Loucy (cell line): ENCODE data around the gene WDR49.

Experiments used
- H2AFZ ChIP-seq: fragments of 200-600 bp; sonication (generic); 2 replicates; pipeline ENCODE4 v1.6.0; 2016; ENCODE audit warnings: antibody characterized with exemption, mild to moderate bottlenecking, low read length, moderate library complexity
- H3F3A ChIP-seq: fragments of 200-600 bp; 2 replicates; pipeline ENCODE4 v1.6.0; 2016; ENCODE audit warnings: antibody characterized with exemption, low read depth, mild to moderate bottlenecking
- H3K27me3 ChIP-seq: fragments of 200-600 bp; sonication (generic); 2 replicates; pipeline ENCODE4 v1.6.1; 2014; ENCODE audit warnings: low read length, mild to moderate bottlenecking; ENCODE audit not compliant: insufficient read depth, poor library complexity, severe bottlenecking
- H3K36me3 ChIP-seq: fragments of 200-600 bp; sonication (generic); 2 replicates; pipeline ENCODE4 v1.6.1; 2016; ENCODE audit warnings: low read length; ENCODE audit not compliant: insufficient read depth
- H3K4me1 ChIP-seq: fragments of 200-600 bp; sonication (generic); 2 replicates; pipeline ENCODE4 v1.5.1; 2014; ENCODE audit warnings: low read length, mild to moderate bottlenecking; ENCODE audit not compliant: insufficient read depth, poor library complexity, severe bottlenecking
- H3K4me2 ChIP-seq: fragments of 200-600 bp; sonication (generic); 2 replicates; pipeline ENCODE4 v1.6.0; 2014; ENCODE audit warnings: antibody characterized with exemption, low read length, low read depth, mild to moderate bottlenecking; ENCODE audit not compliant: poor library complexity, severe bottlenecking
- H3K4me3 ChIP-seq: fragments of 200-600 bp; sonication (generic); 2 replicates; pipeline ENCODE4 v1.5.1; 2014; ENCODE audit warnings: low read length, mild to moderate bottlenecking, mixed read lengths; ENCODE audit not compliant: poor library complexity, severe bottlenecking
- H3K79me2 ChIP-seq: fragments of 200-600 bp; sonication (generic); 2 replicates; pipeline ENCODE4 v1.6.1; 2014; ENCODE audit warnings: low read length; ENCODE audit not compliant: insufficient read depth
- H3K9ac ChIP-seq: fragments of 200-600 bp; sonication (generic); 2 replicates; pipeline ENCODE4 v1.6.0; 2014; ENCODE audit warnings: mild to moderate bottlenecking, low read depth, low read length, moderate library complexity; ENCODE audit not compliant: poor library complexity, severe bottlenecking
- H3K9me2 ChIP-seq: fragments of 200-600 bp; sonication (generic); replicated peaks from 2 replicates; pipeline ENCODE4 v1.6.1; 2016; ENCODE audit warnings: low read depth, low read length, mixed read lengths
- H3K9me3 ChIP-seq: fragments of 200-600 bp; sonication (generic); 2 replicates; pipeline ENCODE4 v1.6.1; 2014; ENCODE audit warnings: mild to moderate bottlenecking, antibody characterized with exemption, low read length, low read depth; ENCODE audit not compliant: insufficient read depth
- H4K20me1 ChIP-seq: fragments of 200-600 bp; sonication (generic); 2 replicates; pipeline ENCODE4 v1.6.0; 2014; ENCODE audit warnings: antibody characterized with exemption, low read length, mild to moderate bottlenecking; ENCODE audit not compliant: insufficient read depth, poor library complexity, severe bottlenecking
- EZH2phosphoT487 ChIP-seq: fragments of 200-600 bp; IDR thresholded peaks from 2 replicates; pipeline ENCODE4 v1.6.1; 2018; ENCODE audit warnings: antibody characterized with exemption, mild to moderate bottlenecking, moderate library complexity, borderline replicate concordance
- TF ChIP-seq, protein P1 (sequence below): fragments of 200-600 bp; sonication (generic); conservative IDR thresholded peaks from 2 replicates; pipeline ENCODE4 v1.5.1; 2014; ENCODE audit warnings: mild to moderate bottlenecking, antibody characterized with exemption, low read length

WDR49 gene

DNA sequence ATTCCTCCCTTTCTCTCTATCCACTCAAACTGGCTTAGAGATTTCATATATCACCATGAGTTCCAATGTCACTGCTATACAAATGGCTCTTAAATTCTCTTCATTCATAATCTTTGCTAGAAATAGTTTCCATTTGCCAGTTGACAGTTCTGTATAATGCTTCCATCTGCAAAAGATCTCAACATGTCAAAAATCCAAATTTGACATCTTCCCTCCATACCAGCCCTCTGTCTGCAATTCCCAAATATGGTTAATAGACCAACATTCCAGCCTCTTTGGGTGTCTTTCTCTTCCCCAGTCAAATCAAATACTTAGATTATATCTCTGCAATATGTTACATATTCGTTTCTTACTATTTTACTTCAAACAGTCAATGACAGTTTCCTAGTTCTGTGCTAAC, 115.7 kb downstream of the WDR49 start:
- H3K79me2 ChIP-seq = no peaks in the 10 kb centered on the region
- no peaks in the 10 kb centered on the region for H3K9me3 ChIP-seq
- H3K4me2 ChIP-seq = no peak overlapping the region
- no peak overlapping the region for H3K9ac ChIP-seq
- no peaks in the 10 kb centered on the region for H4K20me1 ChIP-seq
- no peaks in the 10 kb centered on the region for H3K36me3 ChIP-seq
- H3K27me3 ChIP-seq = no peaks in the 10 kb centered on the region
- no peak for TF ChIP-seq EZH2phosphoT487
- TF ChIP-seq, protein P1, sequence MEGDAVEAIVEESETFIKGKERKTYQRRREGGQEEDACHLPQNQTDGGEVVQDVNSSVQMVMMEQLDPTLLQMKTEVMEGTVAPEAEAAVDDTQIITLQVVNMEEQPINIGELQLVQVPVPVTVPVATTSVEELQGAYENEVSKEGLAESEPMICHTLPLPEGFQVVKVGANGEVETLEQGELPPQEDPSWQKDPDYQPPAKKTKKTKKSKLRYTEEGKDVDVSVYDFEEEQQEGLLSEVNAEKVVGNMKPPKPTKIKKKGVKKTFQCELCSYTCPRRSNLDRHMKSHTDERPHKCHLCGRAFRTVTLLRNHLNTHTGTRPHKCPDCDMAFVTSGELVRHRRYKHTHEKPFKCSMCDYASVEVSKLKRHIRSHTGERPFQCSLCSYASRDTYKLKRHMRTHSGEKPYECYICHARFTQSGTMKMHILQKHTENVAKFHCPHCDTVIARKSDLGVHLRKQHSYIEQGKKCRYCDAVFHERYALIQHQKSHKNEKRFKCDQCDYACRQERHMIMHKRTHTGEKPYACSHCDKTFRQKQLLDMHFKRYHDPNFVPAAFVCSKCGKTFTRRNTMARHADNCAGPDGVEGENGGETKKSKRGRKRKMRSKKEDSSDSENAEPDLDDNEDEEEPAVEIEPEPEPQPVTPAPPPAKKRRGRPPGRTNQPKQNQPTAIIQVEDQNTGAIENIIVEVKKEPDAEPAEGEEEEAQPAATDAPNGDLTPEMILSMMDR = no peak
- no peaks in the 10 kb centered on the region for H3F3A ChIP-seq
- H3K4me1 ChIP-seq = no peaks in the 10 kb centered on the region
- no peak overlapping the region for H3K4me3 ChIP-seq
- H2AFZ ChIP-seq = no peak overlapping the region
- no peaks in the 10 kb centered on the region for H3K9me2 ChIP-seq

DNA sequence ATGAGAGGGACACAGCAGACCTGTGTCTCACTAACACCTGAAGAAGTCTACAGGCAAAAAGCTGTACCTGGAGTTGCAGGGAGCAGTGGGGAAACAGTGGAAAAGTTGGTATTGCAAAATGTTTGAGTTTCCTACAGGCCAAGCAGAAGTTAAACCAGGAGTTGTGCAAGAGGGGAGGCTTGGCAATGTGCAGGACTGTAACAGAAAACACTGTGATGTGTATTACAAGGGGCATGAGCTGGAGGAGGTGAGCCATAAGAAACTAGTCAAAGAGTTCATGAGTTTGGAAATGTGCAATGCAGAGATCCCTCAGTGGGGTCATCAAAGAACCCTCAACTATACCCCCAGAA, 132.8 kb downstream of the WDR49 start:
- H2AFZ ChIP-seq = no peak overlapping the region
- H3K9me3 ChIP-seq = no peaks in the 10 kb centered on the region
- H3K4me3 ChIP-seq = no peak overlapping the region

DNA sequence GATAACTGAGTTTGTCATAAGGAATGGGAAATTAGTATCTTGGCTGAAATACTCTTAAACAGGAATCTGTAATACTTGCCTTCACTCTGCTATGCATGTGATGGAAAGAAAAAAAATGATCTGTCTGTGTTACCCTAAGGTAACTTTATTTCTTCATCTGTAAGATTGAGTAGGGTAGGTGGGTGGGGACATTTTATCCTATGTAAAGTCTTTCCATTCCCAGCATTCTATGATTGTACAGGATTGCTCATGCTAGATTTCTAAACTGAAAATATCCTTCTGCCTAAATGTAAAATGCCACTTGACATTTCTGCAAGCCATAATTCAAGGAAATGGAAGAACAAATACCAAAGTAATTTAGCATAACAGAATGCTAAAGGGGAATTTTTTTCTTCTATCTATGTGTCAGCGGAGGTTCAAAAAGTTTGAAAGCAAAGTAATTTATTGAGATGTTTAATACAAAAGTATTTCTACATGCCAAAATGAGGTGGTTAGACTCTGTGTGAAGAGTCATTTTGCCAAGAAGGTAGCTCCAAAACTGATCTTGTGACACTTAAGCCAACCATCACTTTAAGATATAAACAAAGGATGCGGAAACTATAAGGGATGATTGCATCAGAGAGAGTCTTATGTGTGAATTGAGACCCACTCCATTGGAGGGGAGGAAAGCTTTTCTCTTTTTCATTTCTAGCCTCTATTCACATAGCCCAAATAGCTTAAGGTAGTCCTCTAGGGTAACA, 133.3 kb downstream of the WDR49 start:
- no peaks in the 10 kb centered on the region for H3K4me1 ChIP-seq
- H3K9ac ChIP-seq = no peak overlapping the region
- H3K4me3 ChIP-seq = no peak overlapping the region
- H3K9me2 ChIP-seq = no peaks in the 10 kb centered on the region
- H4K20me1 ChIP-seq = no peaks in the 10 kb centered on the region
- TF ChIP-seq EZH2phosphoT487 = no peak
- TF ChIP-seq, protein P1 = no peak
- H3K79me2 ChIP-seq = no peaks in the 10 kb centered on the region
- H3K27me3 ChIP-seq = no peaks in the 10 kb centered on the region
- no peaks in the 10 kb centered on the region for H3K9me3 ChIP-seq
- no peaks in the 10 kb centered on the region for H3F3A ChIP-seq
- H3K36me3 ChIP-seq = no peaks in the 10 kb centered on the region
- no peak overlapping the region for H3K4me2 ChIP-seq
- no peak overlapping the region for H2AFZ ChIP-seq

More for the DNA sequence above, 132.8 kb downstream of the WDR49 start:
- no peaks in the 10 kb centered on the region for H3K4me1 ChIP-seq
- H3K4me2 ChIP-seq = no peak overlapping the region
- H3F3A ChIP-seq = no peaks in the 10 kb centered on the region
- H3K9me2 ChIP-seq = no peaks in the 10 kb centered on the region
- TF ChIP-seq, protein P1 = no peak
- no peak for TF ChIP-seq EZH2phosphoT487
- H4K20me1 ChIP-seq = no peaks in the 10 kb centered on the region
- no peak overlapping the region for H3K9ac ChIP-seq
- no peaks in the 10 kb centered on the region for H3K27me3 ChIP-seq
- no peaks in the 10 kb centered on the region for H3K79me2 ChIP-seq
- no peaks in the 10 kb centered on the region for H3K36me3 ChIP-seq
